Measurements from ENCODE around the gene ADAD1.
A peak's percentile ranks its signal among the peaks of the same experiment; 100 is the strongest.

ADAD1 gene

DNA sequence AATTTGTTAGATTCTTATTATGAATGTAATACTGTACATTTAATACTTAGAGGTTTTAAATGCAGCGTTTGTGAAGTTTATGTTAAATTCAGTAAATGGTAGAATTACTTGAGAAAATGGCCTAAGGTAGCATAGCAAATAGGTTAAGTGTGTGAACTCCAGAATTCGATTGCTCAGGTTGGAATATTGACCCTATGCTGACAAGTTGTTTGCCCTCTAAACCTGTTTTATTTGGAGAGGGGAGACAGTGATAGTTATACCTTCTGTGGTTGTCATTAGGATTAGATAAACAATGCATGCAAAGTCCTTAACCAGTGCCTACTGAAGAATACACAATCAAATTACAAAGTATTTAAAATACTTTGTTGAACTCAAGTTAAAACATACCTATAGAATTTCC, 5.4 kb downstream of the ADAD1 start:
- DNase-seq (ENCODE audit: low read depth) = no peak
- TF ChIP-seq, protein P1, sequence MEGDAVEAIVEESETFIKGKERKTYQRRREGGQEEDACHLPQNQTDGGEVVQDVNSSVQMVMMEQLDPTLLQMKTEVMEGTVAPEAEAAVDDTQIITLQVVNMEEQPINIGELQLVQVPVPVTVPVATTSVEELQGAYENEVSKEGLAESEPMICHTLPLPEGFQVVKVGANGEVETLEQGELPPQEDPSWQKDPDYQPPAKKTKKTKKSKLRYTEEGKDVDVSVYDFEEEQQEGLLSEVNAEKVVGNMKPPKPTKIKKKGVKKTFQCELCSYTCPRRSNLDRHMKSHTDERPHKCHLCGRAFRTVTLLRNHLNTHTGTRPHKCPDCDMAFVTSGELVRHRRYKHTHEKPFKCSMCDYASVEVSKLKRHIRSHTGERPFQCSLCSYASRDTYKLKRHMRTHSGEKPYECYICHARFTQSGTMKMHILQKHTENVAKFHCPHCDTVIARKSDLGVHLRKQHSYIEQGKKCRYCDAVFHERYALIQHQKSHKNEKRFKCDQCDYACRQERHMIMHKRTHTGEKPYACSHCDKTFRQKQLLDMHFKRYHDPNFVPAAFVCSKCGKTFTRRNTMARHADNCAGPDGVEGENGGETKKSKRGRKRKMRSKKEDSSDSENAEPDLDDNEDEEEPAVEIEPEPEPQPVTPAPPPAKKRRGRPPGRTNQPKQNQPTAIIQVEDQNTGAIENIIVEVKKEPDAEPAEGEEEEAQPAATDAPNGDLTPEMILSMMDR (conservative IDR thresholded peaks at IDR 0.05; ENCODE audit: low read length) = no peak
- H3K4me3 ChIP-seq (ENCODE audit: low read length) = no peak overlapping the region

DNA sequence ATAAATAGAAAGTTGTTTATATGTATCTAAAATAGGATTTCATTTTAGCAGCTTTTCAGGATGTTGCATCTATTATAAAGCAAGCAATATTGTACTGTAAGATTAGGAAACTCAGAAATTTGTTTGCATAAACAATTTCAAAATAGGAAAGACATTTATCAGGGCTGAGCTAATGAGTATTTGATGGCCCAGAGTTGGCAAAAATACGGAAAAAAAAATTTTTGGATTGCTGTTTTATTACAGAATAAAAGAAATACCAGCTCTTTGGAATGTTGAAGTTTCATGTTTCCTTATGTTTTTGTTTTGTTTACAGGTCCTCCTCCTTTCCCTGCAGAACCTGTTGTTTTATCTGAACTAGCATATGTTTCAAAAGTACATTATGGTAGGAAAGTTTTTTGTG, 14.5 kb downstream of the ADAD1 start:
- no peak for DNase-seq (ENCODE audit: low read depth)
- TF ChIP-seq, protein P1 (conservative IDR thresholded peaks at IDR 0.05; ENCODE audit: low read length) = no peak
- H3K4me3 ChIP-seq (ENCODE audit: low read length) = no peak overlapping the region

DNA sequence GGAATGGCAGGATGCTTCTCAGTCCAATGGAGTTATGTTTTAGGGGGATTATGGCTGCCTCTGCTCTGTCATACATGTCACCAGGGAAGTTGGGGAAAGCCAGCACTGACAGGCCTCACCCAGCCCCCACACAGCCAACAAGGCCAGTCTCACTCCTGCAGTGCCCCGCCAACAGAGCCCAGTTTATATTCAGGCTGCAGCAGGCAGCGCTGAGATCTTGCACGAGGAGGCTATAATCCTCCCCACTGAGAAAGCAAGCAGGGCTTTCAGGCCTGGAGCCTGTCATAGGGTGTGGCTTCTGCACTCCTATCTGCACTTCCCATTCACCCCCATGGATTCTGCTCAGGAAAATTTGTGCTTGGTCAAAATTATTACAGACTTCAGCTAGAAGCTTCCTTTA, 25.1 kb downstream of the ADAD1 start:
- no peak for DNase-seq (ENCODE audit: low read depth)
- H3K4me3 ChIP-seq (ENCODE audit: low read length) = no peak overlapping the region
- TF ChIP-seq, protein P1 (conservative IDR thresholded peaks at IDR 0.05; ENCODE audit: low read length) = no peak

DNA sequence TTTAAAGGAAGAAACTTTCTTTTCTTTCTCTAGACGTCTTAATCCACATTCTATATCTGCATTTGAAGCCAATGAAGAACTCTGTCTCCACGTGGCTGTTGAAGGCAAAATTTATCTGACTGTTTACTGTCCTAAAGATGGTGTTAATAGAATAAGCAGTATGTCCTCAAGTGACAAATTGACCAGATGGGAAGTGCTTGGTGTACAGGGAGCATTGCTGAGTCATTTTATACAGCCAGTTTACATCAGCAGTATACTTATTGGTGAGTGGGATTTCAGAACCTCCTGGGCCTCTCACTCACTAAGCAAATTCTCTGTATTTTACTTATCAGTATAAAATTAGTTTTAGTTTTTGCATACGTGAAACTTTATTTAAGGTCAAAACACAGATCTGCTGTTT, 33.7 kb downstream of the ADAD1 start:
- TF ChIP-seq, protein P1 (conservative IDR thresholded peaks at IDR 0.05; ENCODE audit: low read length) = no peak
- no peak for DNase-seq (ENCODE audit: low read depth)
- H3K4me3 ChIP-seq (ENCODE audit: low read length) = no peak overlapping the region

DNA sequence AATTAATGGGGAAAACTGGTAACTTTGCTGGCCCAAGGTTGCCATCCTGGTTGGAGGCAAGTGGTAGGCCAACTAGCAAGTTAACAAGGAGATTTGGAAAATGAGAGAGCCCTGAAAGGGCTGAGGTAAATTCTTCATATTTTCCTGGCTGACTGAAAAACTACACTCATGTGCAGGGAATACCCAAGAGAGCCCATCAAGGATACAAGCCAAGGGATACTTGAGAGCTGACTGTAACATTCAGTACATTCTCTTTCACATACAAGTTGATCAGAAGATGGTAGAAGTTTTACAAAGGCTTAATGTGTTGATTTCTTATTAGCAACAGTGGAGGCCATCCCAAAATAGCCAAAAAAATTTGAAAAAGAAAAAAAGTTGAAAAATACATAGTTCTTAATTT, 44.4 kb downstream of the ADAD1 start:
- peak; percentile 2 for DNase-seq (ENCODE audit: low read depth)
- TF ChIP-seq, protein P1 (conservative IDR thresholded peaks at IDR 0.05; ENCODE audit: low read length) = no peak
- H3K4me3 ChIP-seq (ENCODE audit: low read length) = no peak overlapping the region

DNA sequence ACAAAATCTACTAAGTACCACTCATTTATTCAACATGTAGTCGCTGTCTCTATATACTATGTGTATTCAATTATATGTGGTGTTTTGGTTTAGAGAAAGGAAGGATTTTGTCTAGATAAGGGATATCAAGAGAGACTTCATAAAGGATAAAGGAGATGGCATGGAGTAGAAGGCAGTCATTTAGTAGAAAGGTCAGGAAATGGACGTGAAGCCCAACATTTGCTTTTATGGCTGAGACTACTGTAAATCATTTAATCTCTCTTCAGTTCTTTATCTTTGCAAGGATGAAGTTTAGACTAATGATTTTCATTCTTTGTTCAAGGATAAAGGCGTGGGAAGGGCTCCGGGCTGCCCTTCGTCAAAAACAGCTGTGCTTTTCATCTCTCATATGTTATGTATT, 52.5 kb downstream of the ADAD1 start:
- TF ChIP-seq, protein P1 (conservative IDR thresholded peaks at IDR 0.05; ENCODE audit: low read length) = no peak
- no peak overlapping the region for H3K4me3 ChIP-seq (ENCODE audit: low read length)
- no peak for DNase-seq (ENCODE audit: low read depth)

DNA sequence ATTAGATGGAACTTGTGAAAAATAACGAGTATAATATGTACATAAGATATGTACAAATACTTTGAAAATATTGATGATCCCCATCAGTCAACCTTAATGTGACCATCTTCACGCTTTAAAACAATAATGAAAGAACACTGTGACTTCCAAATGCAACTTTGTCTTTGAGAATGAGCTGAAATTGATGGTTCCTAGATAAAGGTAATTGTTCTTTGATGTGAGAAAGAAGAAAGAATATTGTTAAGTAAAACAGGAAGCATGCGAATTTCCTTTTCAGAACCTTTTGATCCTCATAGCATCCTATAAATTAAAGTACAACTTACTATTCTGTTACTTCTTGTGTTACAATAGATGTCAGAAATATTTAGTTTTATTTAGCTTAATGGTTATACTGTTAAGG, 55.5 kb downstream of the ADAD1 start:
- TF ChIP-seq, protein P1 (conservative IDR thresholded peaks at IDR 0.05; ENCODE audit: low read length) = no peak
- no peak overlapping the region for H3K4me3 ChIP-seq (ENCODE audit: low read length)
- DNase-seq (ENCODE audit: low read depth) = no peak

Measured in AG10803 (cell line).